SK-N-SH (cell line): ENCODE data around the gene LMBR1. TPM values are rescaled to one million over a fixed set of nuclear protein-coding genes. Genes with fewer than 3 reads are reported as not detected.

ENCODE experiments used
- CTCF ChIA-PET: fragments of 300-600, 350-600 bp; formaldehyde crosslinking; extraction: SDS; loops from one replicate; lab custom pipeline; 2021; lab: Yijun Ruan, JAX
- POLR2A ChIA-PET: fragments of 350-600 bp; sonication (Branson Sonifier 250); formaldehyde crosslinking; extraction: SDS; loops from one replicate; lab custom pipeline; 2020; ENCODE audit warnings: antibody characterized with exemption, inconsistent platforms; lab: Yijun Ruan, JAX
- DNase-seq: peaks from one replicate; pipeline ENCODE4 v3.0.0; 2012
- H2AFZ ChIP-seq: fragments of 200-600 bp; sonication (generic); 2 replicates; pipeline ENCODE4 v1.8.1; 2016; ENCODE audit warnings: antibody characterized with exemption, mild to moderate bottlenecking, low read depth
- H3F3A ChIP-seq: fragments of 200-600 bp; sonication (generic); replicated peaks from 2 replicates; pipeline ENCODE3; 2016; ENCODE audit warnings: antibody characterized with exemption, mild to moderate bottlenecking; ENCODE audit not compliant: insufficient read depth
- H3K27ac ChIP-seq, 2 experiments: fragments of 200-500 bp in 1 of 2; fragments of 200-600 bp in 1 of 2; sonication (Bioruptor generic) in 1 of 2; sonication (generic), shearing (Covaris generic) in 1 of 2; 2 replicates each; pipeline versions ENCODE4 v1.5.1 to v1.6.1; 2014 to 2016; ENCODE audit warnings: low read depth in 2 of 2, inconsistent platforms in 1 of 2, low read length in 1 of 2, mild to moderate bottlenecking in 1 of 2, mixed read lengths in 1 of 2
- H3K27me3 ChIP-seq: fragments of 200-600 bp; sonication (generic), shearing (Covaris generic); 2 replicates; pipeline ENCODE4 v1.6.1; 2016; ENCODE audit warnings: mixed run types; ENCODE audit not compliant: insufficient read depth
- H3K36me3 ChIP-seq, 2 experiments: fragments of 200-500 bp in 1 of 2; fragments of 200-600 bp in 1 of 2; sonication (Bioruptor generic) in 1 of 2; sonication (generic) in 1 of 2; replicated peaks in 1 of 2; 2 replicates each; pipeline versions ENCODE3 to v1.5.1; 2014 to 2016; ENCODE audit warnings: low read length in 1 of 2, mild to moderate bottlenecking in 1 of 2; ENCODE audit not compliant: insufficient read depth in 2 of 2, control insufficient read depth in 1 of 2
- H3K4me1 ChIP-seq, 2 experiments: fragments of 200-500 bp in 1 of 2; fragments of 200-600 bp in 1 of 2; sonication (Bioruptor generic) in 1 of 2; sonication (generic), shearing (Covaris generic) in 1 of 2; 2 replicates each; pipeline versions ENCODE4 v1.5.1 to v1.6.1; 2014 to 2016; ENCODE audit warnings: low read depth in 1 of 2, low read length in 1 of 2, mixed run types in 1 of 2; ENCODE audit not compliant: insufficient read depth in 2 of 2, control insufficient read depth in 1 of 2
- H3K4me2 ChIP-seq: fragments of 200-600 bp; sonication (generic), shearing (Covaris generic); 2 replicates; pipeline ENCODE4 v1.6.1; 2017; ENCODE audit warnings: mixed run types
- H3K4me3 ChIP-seq, 2 experiments: fragments of 200-500 bp in 1 of 2; fragments of 200-600 bp in 1 of 2; sonication (Bioruptor generic) in 1 of 2; sonication (generic), shearing (Covaris generic) in 1 of 2; 2 replicates each; pipeline versions ENCODE4 v1.5.1 to v1.8.1; 2014 to 2016; ENCODE audit warnings: low read depth in 2 of 2, inconsistent platforms in 1 of 2, low read length in 1 of 2, mild to moderate bottlenecking in 1 of 2, mixed read lengths in 1 of 2, moderate library complexity in 1 of 2
- H3K79me2 ChIP-seq: fragments of 200-600 bp; sonication (generic); 2 replicates; pipeline ENCODE4 v1.8.1; 2017; ENCODE audit warnings: mild to moderate bottlenecking; ENCODE audit not compliant: insufficient read depth
- H3K9ac ChIP-seq: fragments of 200-600 bp; sonication (generic); 2 replicates; pipeline ENCODE4 v1.6.1; 2017; ENCODE audit warnings: mixed run types
- H3K9me2 ChIP-seq: fragments of 200-600 bp; sonication (generic); 2 replicates; pipeline ENCODE4 v1.6.1; 2017; ENCODE audit warnings: mixed run types
- H3K9me3 ChIP-seq: fragments of 200-600 bp; sonication (generic); 2 replicates; pipeline ENCODE4 v1.6.1; 2017; ENCODE audit warnings: mixed run types, mild to moderate bottlenecking, moderate library complexity
- H4K20me1 ChIP-seq: fragments of 200-600 bp; sonication (generic); 2 replicates; pipeline ENCODE4 v1.6.1; 2017; ENCODE audit warnings: mild to moderate bottlenecking, mixed run types; ENCODE audit not compliant: insufficient read depth
- CTCF ChIP-seq: fragments of 200-600 bp; sonication (generic); IDR thresholded peaks from 2 replicates; pipeline ENCODE4 v1.6.1; 2017; ENCODE audit warnings: antibody characterized with exemption, mild to moderate bottlenecking, moderate library complexity
- EP300 ChIP-seq, 2 experiments: IDR thresholded peaks; 2 replicates each; pipeline versions ENCODE4 v1.4.0 to v1.6.1; 2012; ENCODE audit warnings: borderline replicate concordance in 1 of 2, low read depth in 1 of 2, low read length in 1 of 2
- FOSL2 ChIP-seq: IDR thresholded peaks from 2 replicates; pipeline ENCODE4 v1.4.0; 2012; ENCODE audit warnings: low read depth, mild to moderate bottlenecking, moderate library complexity, borderline replicate concordance
- FOXJ3 ChIP-seq: sonication (generic); formaldehyde crosslinking; IDR thresholded peaks from 2 replicates; pipeline ENCODE4 v1.5.1; 2020; ENCODE audit warnings: mild to moderate bottlenecking, missing genetic modification reagents
- FOXM1 ChIP-seq: IDR thresholded peaks from 2 replicates; pipeline ENCODE4 v1.4.0; 2012; ENCODE audit warnings: low read depth, mild to moderate bottlenecking
- GABPA ChIP-seq: IDR thresholded peaks from 2 replicates; pipeline ENCODE4 v1.4.0; 2012; ENCODE audit warnings: low read depth, mild to moderate bottlenecking
- GATA2 ChIP-seq: sonication (generic); formaldehyde crosslinking; IDR thresholded peaks from 2 replicates; pipeline ENCODE4 v1.5.0; 2020; ENCODE audit warnings: mild to moderate bottlenecking, missing genetic modification reagents
- JUND ChIP-seq: IDR thresholded peaks from 2 replicates; pipeline ENCODE4 v1.4.0; 2012
- MAX ChIP-seq: IDR thresholded peaks from 2 replicates; pipeline ENCODE4 v1.4.0; 2012; ENCODE audit warnings: low read depth
- MXI1 ChIP-seq: IDR thresholded peaks from 2 replicates; pipeline ENCODE4 v1.6.1; 2012; ENCODE audit warnings: mild to moderate bottlenecking, low read depth, low read length, improper control_type of control experiment
- NFIC ChIP-seq: IDR thresholded peaks from 2 replicates; pipeline ENCODE4 v1.4.0; 2012; ENCODE audit warnings: borderline replicate concordance
- NRF1 ChIP-seq: IDR thresholded peaks from 2 replicates; pipeline ENCODE4 v1.6.1; 2012; ENCODE audit warnings: low read depth, mild to moderate bottlenecking, low read length
- RAD21 ChIP-seq: IDR thresholded peaks from 2 replicates; pipeline ENCODE4 v1.6.1; 2012; ENCODE audit warnings: mild to moderate bottlenecking, low read length
- RXRA ChIP-seq: IDR thresholded peaks from 2 replicates; pipeline ENCODE4 v1.4.0; 2012; ENCODE audit warnings: low read depth, mild to moderate bottlenecking, borderline replicate concordance
- SIN3A ChIP-seq: IDR thresholded peaks from 2 replicates; pipeline ENCODE4 v1.6.1; 2012; ENCODE audit warnings: low read depth, mild to moderate bottlenecking, low read length, moderate library complexity, borderline replicate concordance
- SMC3 ChIP-seq: IDR thresholded peaks from 2 replicates; pipeline ENCODE4 v1.6.1; 2012; ENCODE audit warnings: low read depth, low read length, improper control_type of control experiment
- TEAD4 ChIP-seq: IDR thresholded peaks from 2 replicates; pipeline ENCODE4 v1.4.0; 2012; ENCODE audit warnings: mild to moderate bottlenecking, borderline replicate concordance; ENCODE audit not compliant: insufficient read depth
- USF1 ChIP-seq: IDR thresholded peaks from 2 replicates; pipeline ENCODE4 v1.4.0; 2012; ENCODE audit warnings: low read depth, borderline replicate concordance
- YY1 ChIP-seq: IDR thresholded peaks from 2 replicates; pipeline ENCODE4 v1.4.0; 2012; ENCODE audit warnings: low read depth, mild to moderate bottlenecking
- WGBS: methylation state at CpG from one replicate; pipeline ENCODE4 v1.1.6; 2017; ENCODE audit warnings: low lambda C conversion rate; 5-methylcytosine and 5-hydroxymethylcytosine counted together
- polyA plus RNA-seq, 3 experiments: library from polyadenylated mRNA; depleted of rRNA; stranded (reverse); fragments of >200 nt; gene quantifications; 2 replicates each; pipeline ENCODE4 v1.2.3, GENCODE V29; 2012
- TF ChIP-seq, protein P1 (sequence below): IDR thresholded peaks from 2 replicates; pipeline ENCODE4 v1.4.0; 2012; ENCODE audit warnings: low read depth, borderline replicate concordance
- TF ChIP-seq, protein P2 (sequence below): fragments of 150-350 bp; IDR thresholded peaks from 2 replicates; pipeline ENCODE4 v1.6.1; 2016; ENCODE audit warnings: mild to moderate bottlenecking, low read depth, low read length

The LMBR1 gene
- polyA plus RNA-seq, 1 of the 3 experiments (the other 2 are of a cell fraction): 24.6 TPM

DNA sequence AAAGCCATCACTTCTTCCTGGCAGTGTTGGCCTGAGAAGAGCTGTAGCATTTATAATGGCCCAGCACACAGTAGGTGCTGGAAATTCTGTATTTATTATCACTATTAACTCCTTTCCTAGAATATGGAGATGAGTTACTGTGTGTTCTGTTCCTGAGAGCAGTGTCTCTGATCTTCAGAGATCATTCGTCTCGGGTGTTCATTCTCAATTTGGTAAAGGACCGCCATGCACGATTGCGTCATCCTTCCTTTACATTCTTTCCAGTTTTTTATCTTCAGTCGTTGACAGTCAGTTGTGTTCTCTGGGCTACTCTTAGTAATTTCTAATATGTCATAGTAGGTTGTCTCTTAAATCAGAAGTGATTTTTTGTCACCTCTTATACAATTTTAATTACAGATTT, 233.8 kb downstream of the LMBR1 start:
- H3K4me3 ChIP-seq: no peak overlapping the region
- TF ChIP-seq SMC3: no peak
- no peak for TF ChIP-seq SIN3A
- TF ChIP-seq, protein P1, sequence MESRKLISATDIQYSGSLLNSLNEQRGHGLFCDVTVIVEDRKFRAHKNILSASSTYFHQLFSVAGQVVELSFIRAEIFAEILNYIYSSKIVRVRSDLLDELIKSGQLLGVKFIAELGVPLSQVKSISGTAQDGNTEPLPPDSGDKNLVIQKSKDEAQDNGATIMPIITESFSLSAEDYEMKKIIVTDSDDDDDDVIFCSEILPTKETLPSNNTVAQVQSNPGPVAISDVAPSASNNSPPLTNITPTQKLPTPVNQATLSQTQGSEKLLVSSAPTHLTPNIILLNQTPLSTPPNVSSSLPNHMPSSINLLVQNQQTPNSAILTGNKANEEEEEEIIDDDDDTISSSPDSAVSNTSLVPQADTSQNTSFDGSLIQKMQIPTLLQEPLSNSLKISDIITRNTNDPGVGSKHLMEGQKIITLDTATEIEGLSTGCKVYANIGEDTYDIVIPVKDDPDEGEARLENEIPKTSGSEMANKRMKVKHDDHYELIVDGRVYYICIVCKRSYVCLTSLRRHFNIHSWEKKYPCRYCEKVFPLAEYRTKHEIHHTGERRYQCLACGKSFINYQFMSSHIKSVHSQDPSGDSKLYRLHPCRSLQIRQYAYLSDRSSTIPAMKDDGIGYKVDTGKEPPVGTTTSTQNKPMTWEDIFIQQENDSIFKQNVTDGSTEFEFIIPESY: no peak
- no peak for TF ChIP-seq USF1
- no peak for TF ChIP-seq RXRA
- TF ChIP-seq JUND: no peak
- no peak for TF ChIP-seq FOXM1
- TF ChIP-seq MXI1: no peak
- no peak for TF ChIP-seq TEAD4
- TF ChIP-seq YY1: no peak
- TF ChIP-seq, all 33 proteins: peak for 0
- Histone ChIP-seq H4K20me1 (no peaks in the 10 kb centered on the region), H3K9me3 (no peaks in the 10 kb centered on the region), H3K27ac (no peak overlapping the region), H3K9ac (no peak overlapping the region), H3K4me2 (no peak overlapping the region), H3K9me2 (no peaks in the 10 kb centered on the region), H3K4me1 (peaks cover 0 to 4% of the 10 kb centered on the region in 2 experiments; a peak in 1 of 4 replicates), H3F3A (no peaks in the 10 kb centered on the region), H2AFZ (no peak overlapping the region), H3K27me3 (no peaks in the 10 kb centered on the region), H3K36me3 (peaks cover 0 to 2% of the 10 kb centered on the region in 2 experiments), H3K79me2 (no peaks in the 10 kb centered on the region)
- WGBS: 93% methylated on average over 6 of the region's 6 CpGs
- POLR2A ChIA-PET: no interaction called here
- DNase-seq: no peak
- CTCF ChIA-PET: no interaction called here

- Histone ChIP-seq H3K79me2 (no peaks in the 10 kb centered on the region), H3K27ac (no peak overlapping the region), H2AFZ (no peak overlapping the region), H3K4me1 (peaks cover 0 to 4% of the 10 kb centered on the region in 2 experiments; a peak in 1 of 4 replicates), H3K27me3 (no peaks in the 10 kb centered on the region), H3K36me3 (peaks cover 0 to 2% of the 10 kb centered on the region in 2 experiments), H3K9ac (no peak overlapping the region), H3K4me3 (no peak overlapping the region), H3F3A (no peaks in the 10 kb centered on the region), H4K20me1 (no peaks in the 10 kb centered on the region), H3K9me2 (no peaks in the 10 kb centered on the region), H3K9me3 (no peaks in the 10 kb centered on the region), H3K4me2 (no peak overlapping the region)
- 89% methylated on average over 4 of the region's 4 CpGs for WGBS
- no peak for DNase-seq
- ChIA-PET POLR2A (no interaction called here), CTCF (interaction anchor here (1.0 to 1.3 kb wide), 4 partner anchors 9 to 46 kb away, joined by 3 to 4 read pairs (median 3); no protein-coding TSS in a partner anchor)
- TF ChIP-seq NRF1: no peak
- TF ChIP-seq GABPA: no peak
- no peak for TF ChIP-seq FOSL2
- no peak for TF ChIP-seq JUND
- no peak for TF ChIP-seq MAX
- no peak for TF ChIP-seq EP300 (IDR thresholded peaks at IDR 0.05; ENCODE audit: borderline replicate concordance in 1 of 2, low read depth in 1 of 2, low read length in 1 of 2)
- no peak for TF ChIP-seq SMC3
- TF ChIP-seq GATA2 (CRISPR knock-in tag): no peak
- no peak for TF ChIP-seq CTCF
- no peak for TF ChIP-seq USF1
- TF ChIP-seq TEAD4: no peak
- no peak for TF ChIP-seq NFIC
- TF ChIP-seq, protein P2, sequence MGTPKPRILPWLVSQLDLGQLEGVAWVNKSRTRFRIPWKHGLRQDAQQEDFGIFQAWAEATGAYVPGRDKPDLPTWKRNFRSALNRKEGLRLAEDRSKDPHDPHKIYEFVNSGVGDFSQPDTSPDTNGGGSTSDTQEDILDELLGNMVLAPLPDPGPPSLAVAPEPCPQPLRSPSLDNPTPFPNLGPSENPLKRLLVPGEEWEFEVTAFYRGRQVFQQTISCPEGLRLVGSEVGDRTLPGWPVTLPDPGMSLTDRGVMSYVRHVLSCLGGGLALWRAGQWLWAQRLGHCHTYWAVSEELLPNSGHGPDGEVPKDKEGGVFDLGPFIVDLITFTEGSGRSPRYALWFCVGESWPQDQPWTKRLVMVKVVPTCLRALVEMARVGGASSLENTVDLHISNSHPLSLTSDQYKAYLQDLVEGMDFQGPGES: no peak
- TF ChIP-seq FOXJ3 (CRISPR knock-in tag): no peak
- no peak for TF ChIP-seq RXRA
- no peak for TF ChIP-seq RAD21
Measured at GRCh38 chr7:156657681-156658080, 235.3 kb downstream of the LMBR1 start.
